HCT116 (cell line): ENCODE results near the gene WWOX.

Experiments used
- CTCF ChIP-seq, 3 experiments: fragments of 200-600 bp in 1 of 3; sonication (generic) in 1 of 3; IDR thresholded peaks in 2 of 3; conservative IDR thresholded peaks in 1 of 3; 2 replicates each; pipeline ENCODE4 v1.5.1; 2012 to 2017; ENCODE audit warnings: low read depth in 2 of 3, low read length in 2 of 3, antibody characterized with exemption in 1 of 3, borderline replicate concordance in 1 of 3, control low read depth in 1 of 3, mild to moderate bottlenecking in 1 of 3, mixed read lengths in 1 of 3, mixed run types in 1 of 3, moderate library complexity in 1 of 3; ENCODE audit not compliant: insufficient read depth in 1 of 3
- EZH2 ChIP-seq: fragments of 200-600 bp; sonication (generic); IDR thresholded peaks from 2 replicates; pipeline ENCODE4 v1.6.1; 2017; ENCODE audit warnings: antibody characterized with exemption, mixed run types
- POLR2A ChIP-seq: IDR thresholded peaks from 2 replicates; pipeline ENCODE4 v1.7.0; 2011; ENCODE audit warnings: borderline replicate concordance; ENCODE audit not compliant: insufficient read depth, insufficient read length; ENCODE audit errors: extremely low read depth
- RAD21 ChIP-seq: IDR thresholded peaks from 2 replicates; pipeline ENCODE4 v1.6.1; 2012; ENCODE audit warnings: low read depth, mild to moderate bottlenecking
- ZNF274 ChIP-seq: fragments of 200-500 bp; sonication (Bioruptor generic); IDR thresholded peaks from 2 replicates; pipeline ENCODE4 v1.6.1; 2014; ENCODE audit warnings: mild to moderate bottlenecking, low read depth, low read length, inconsistent platforms

DNA sequence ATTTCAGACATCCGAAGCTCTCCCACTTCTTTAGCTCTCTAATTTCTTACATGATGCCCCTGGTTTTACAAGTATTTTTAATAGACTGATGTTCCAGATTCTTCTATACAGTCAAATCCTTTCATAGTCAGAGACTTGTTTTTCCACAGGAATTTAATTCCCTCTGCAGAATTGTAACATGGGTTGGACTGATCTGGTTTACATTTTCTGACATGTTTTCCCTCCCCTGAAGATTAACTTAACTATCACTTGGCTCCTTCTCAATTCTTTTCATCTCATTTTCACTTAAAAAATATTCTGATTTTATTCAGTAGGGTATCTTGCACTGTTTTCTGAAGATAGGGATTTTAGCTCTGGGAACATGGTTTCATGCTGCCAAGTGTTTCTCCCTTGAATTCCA is 1148.9 kb downstream of the WWOX start:
- TF ChIP-seq POLR2A (no peak), RAD21 (no peak), CTCF (IDR thresholded peaks at IDR 0.05 in 2 of 3, conservative IDR thresholded peaks at IDR 0.05 in 1 of 3; ENCODE audit: borderline replicate concordance in 1 of 3, insufficient read depth in 1 of 3, low read depth in 2 of 3, low read length in 2 of 3) (no peak), EZH2 (no peak), ZNF274 (no peak)
